GM12878 (cell line): ENCODE measurements around the gene TRAF3. TPM values are rescaled to one million over a fixed set of nuclear protein-coding genes. Genes with fewer than 3 reads are reported as not detected.

Experiments
- ATAC-seq: fragments of 200-7000 bp; cut with Tn5 transposase; 3 replicates; pipeline ENCODE4 v1.9.1; 2020; ENCODE audit warnings: mild to moderate bottlenecking, moderate library complexity
- BruUV-seq: library from RNA; stranded (reverse); fragments of 400-500 nt; replicated peaks from 2 replicates; lab custom pipeline; 2021; lab: Mats Ljungman, UMichigan
- CTCF ChIA-PET: fragments of 300-600 bp; sonication (Branson Sonifier 250); formaldehyde crosslinking; extraction: SDS; loops from one replicate; lab custom pipeline; 2021; ENCODE audit warnings: inconsistent platforms; lab: Yijun Ruan, JAX
- POLR2A ChIA-PET: fragments of 350-600 bp; formaldehyde crosslinking; extraction: SDS; loops from one replicate; lab custom pipeline; 2021; ENCODE audit warnings: inconsistent platforms; lab: Charles Lee
- RAD21 ChIA-PET: fragments of 300-600 bp; sonication (Branson Sonifier 250); formaldehyde crosslinking; loops from one replicate; lab custom pipeline; 2023; ENCODE audit warnings: antibody characterized with exemption; ENCODE audit not compliant: unreplicated experiment; lab: Charles Lee
- SMC1A ChIA-PET: fragments of 300-600 bp; sonication (Branson Sonifier 250); formaldehyde crosslinking; loops from one replicate; lab custom pipeline; 2023; ENCODE audit not compliant: unreplicated experiment, uncharacterized antibody; lab: Charles Lee
- DNase-seq: peaks from one replicate; pipeline ENCODE4 v3.0.0-alpha.2; 2011; ENCODE audit warnings: low read depth, low spot score
- FAIRE-seq: peaks from 3 replicates; lab custom pipeline; 2011; peaks lifted over from hg19 to GRCh38; lab: Jason Lieb, UNC
- H2AFZ ChIP-seq: 2 replicates; pipeline ENCODE4 v1.6.0; 2011; ENCODE audit warnings: low read depth, low read length, control low read depth; ENCODE audit not compliant: control insufficient read depth
- H3K27ac ChIP-seq: 2 replicates; pipeline ENCODE4 v1.5.1; 2011; ENCODE audit warnings: control low read depth; ENCODE audit not compliant: control insufficient read depth, insufficient read depth
- H3K27me3 ChIP-seq, 2 experiments: replicated peaks in 1 of 2; 2 replicates each; pipeline versions ENCODE4 v1.6.0 to v1.6.1; 2011; ENCODE audit warnings: low read length in 1 of 2; ENCODE audit not compliant: control insufficient read depth in 2 of 2, insufficient read depth in 2 of 2
- H3K36me3 ChIP-seq, 2 experiments: 2 replicates each; pipeline ENCODE4 v1.5.1; 2011; ENCODE audit warnings: low read length in 1 of 2; ENCODE audit not compliant: control insufficient read depth in 2 of 2, insufficient read depth in 2 of 2
- H3K4me1 ChIP-seq: 2 replicates; pipeline ENCODE4 v1.6.1; 2011; ENCODE audit warnings: mild to moderate bottlenecking, low read length, moderate library complexity, mixed read lengths; ENCODE audit not compliant: control insufficient read depth, insufficient read depth
- H3K4me2 ChIP-seq: 2 replicates; pipeline ENCODE4 v1.6.0; 2011; ENCODE audit warnings: control low read depth; ENCODE audit not compliant: control insufficient read depth, insufficient read depth
- H3K4me3 ChIP-seq: fragments of 200-600 bp; sonication (generic); 2 replicates; pipeline ENCODE4 v1.5.1; 2016
- H3K79me2 ChIP-seq: 2 replicates; pipeline ENCODE4 v1.6.0; 2011; ENCODE audit warnings: low read length; ENCODE audit not compliant: control insufficient read depth, insufficient read depth
- H3K9ac ChIP-seq: 2 replicates; pipeline ENCODE4 v1.8.0; 2011; ENCODE audit warnings: low read length, control low read depth, mixed read lengths; ENCODE audit not compliant: control insufficient read depth, insufficient read depth
- H3K9me3 ChIP-seq: replicated peaks from 3 replicates; pipeline ENCODE4 v1.5.1; 2011; ENCODE audit warnings: mild to moderate bottlenecking, low read length; ENCODE audit not compliant: control insufficient read depth, insufficient read depth
- H4K20me1 ChIP-seq: 2 replicates; pipeline ENCODE4 v1.6.0; 2011; ENCODE audit not compliant: control insufficient read depth, insufficient read depth
- FOXM1 ChIP-seq: IDR thresholded peaks from 2 replicates; pipeline ENCODE4 v1.6.1; 2012; ENCODE audit warnings: low read depth, mild to moderate bottlenecking, inconsistent platforms, low read length, moderate library complexity
- HDAC6 ChIP-seq: fragments of 200-600 bp; sonication (generic); IDR thresholded peaks from one replicate; pipeline ENCODE4 v1.8.0; 2017; ENCODE audit warnings: antibody characterized with exemption; ENCODE audit not compliant: unreplicated experiment
- KLF5 ChIP-seq: fragments of 450-650 bp; IDR thresholded peaks from 2 replicates; pipeline ENCODE4 v1.6.1; 2014; ENCODE audit warnings: mild to moderate bottlenecking; ENCODE audit not compliant: partially characterized antibody
- LARP7 ChIP-seq: fragments of 450-650 bp; IDR thresholded peaks from 2 replicates; pipeline ENCODE4 v1.6.1; 2017; ENCODE audit warnings: mild to moderate bottlenecking
- NR2C1 ChIP-seq: fragments of 450-650 bp; IDR thresholded peaks from 2 replicates; pipeline ENCODE4 v1.6.1; 2017; ENCODE audit warnings: antibody characterized with exemption, mild to moderate bottlenecking, moderate library complexity
- SMAD5 ChIP-seq: IDR thresholded peaks from 2 replicates; pipeline ENCODE4 v1.6.1; 2016; ENCODE audit warnings: antibody characterized with exemption, low read depth
- WGBS: methylation state at CpG from one replicate; pipeline ENCODE4 v1.1.6; 2016; ENCODE audit warnings: low lambda C conversion rate; ENCODE audit not compliant: insufficient replicate concordance, insufficient coverage; ENCODE audit errors: missing lambda C conversion rate; 5-methylcytosine and 5-hydroxymethylcytosine counted together
- in situ Hi-C: fragments of 300-500 bp; cut with MboI; formaldehyde crosslinking; loops from 9 replicates; pipeline ENCODE4 v1.14.3; 2018; ENCODE audit warnings: mixed read lengths
- intact Hi-C: fragments of 100-400 bp; cut with micrococcal nuclease; formaldehyde crosslinking; loops from one replicate; pipeline ENCODE4 v1.14.2; 2022; ENCODE audit not compliant: unreplicated experiment
- polyA plus RNA-seq, 11 experiments: library from polyadenylated mRNA; depleted of rRNA in 4 of 11; unstranded in 6 of 11; stranded (reverse) in 5 of 11; fragments of >200 nt; fragmentation: Nextera tagmentation in 4 of 11; fragmentation: Illumina TruSeq in 1 of 11; extraction: Ambion mirVana in 4 of 11; extraction: Trizol in 1 of 11; gene quantifications; 1 replicate in 1 of 11; 2 replicates in 10 of 11; pipeline versions ENCODE4 v1.2.1 to v1.2.3, GENCODE V29; 2011 to 2016; ENCODE audit warnings: inconsistent platforms in 2 of 11, missing spikeins in 2 of 11, low read depth in 1 of 11
- total RNA-seq, 4 experiments: library from RNA; depleted of rRNA in 3 of 4; stranded (reverse); fragments of >200 nt in 3 of 4; fragmentation: Illumina TruSeq in 1 of 4; extraction: Trizol in 1 of 4; gene quantifications; 2 replicates each; pipeline versions ENCODE4 v1.2.1 to v1.2.3, GENCODE V29; 2013 to 2021

TRAF3 gene
- total and polyA plus RNA-seq, 10 of the 15 experiments (the other 5 are each of a cell fraction or from before 2014, with no cell fraction given): 3.0 to 70.1 (median 36.5) TPM

GRCh38 chr14:102862154-102862773, 85.0 kb downstream of the TRAF3 start:
- Histone ChIP-seq H3K27ac (no peak overlapping the region), H3K36me3 (peaks cover 10 to 36% of the 10 kb centered on the region in 2 experiments), H3K4me1 (0 out of 2 replicates have a peak, but pooled peaks cover 5% of the 10 kb centered on the region), H3K9ac (no peak overlapping the region), H2AFZ (no peak overlapping the region), H3K9me3 (peaks cover 8% of the 10 kb centered on the region; the same call in 2 of the 3 replicates), H3K4me3 (no peak overlapping the region), H3K79me2 (peaks cover 80% of the 10 kb centered on the region), H4K20me1 (0 out of 2 replicates have a peak, but pooled peaks cover 4% of the 10 kb centered on the region), H3K4me2 (no peak overlapping the region), H3K27me3 (no peaks in the 10 kb centered on the region)
- ChIA-PET CTCF (interaction anchor here (0.6 kb wide), 1 partner anchor 450 kb away, joined by 3 read pairs; no protein-coding TSS in a partner anchor), RAD21 (interaction anchor here (0.7 to 1.3 kb wide), 3 partner anchors 9 to 76 kb away, joined by 3 read pairs; no protein-coding TSS in a partner anchor), POLR2A (no interaction called here), SMC1A (interaction anchor here (0.8 kb wide), 1 partner anchor 74 kb away, joined by 3 read pairs; no protein-coding TSS in a partner anchor)
- no peak for DNase-seq
- ATAC-seq: no peak
- no peak for FAIRE-seq
- intact Hi-C loops: no loop called here
- no TSS peak for BruUV-seq
- 80% methylated on average over 3 of the region's 3 CpGs for WGBS
- TF ChIP-seq FOXM1 (no peak), NR2C1 (no peak), HDAC6 (no peak), KLF5 (no peak), LARP7 (no peak)
- in situ Hi-C loops: no loop called here

- TF ChIP-seq SMAD5: no peak
- TF ChIP-seq, all 136 proteins: peak for 0
- Histone ChIP-seq H3K36me3 (peaks cover 11 to 28% of the 10 kb centered on the region in 2 experiments), H3K4me2 (no peak overlapping the region), H3K9ac (no peak overlapping the region), H3K27me3 (no peaks in the 10 kb centered on the region), H3K27ac (no peak overlapping the region), H4K20me1 (peaks cover 9% of the 10 kb centered on the region; the same call in 1 of the 2 replicates), H3K4me3 (no peak overlapping the region), H3K79me2 (peaks cover 82% of the 10 kb centered on the region), H2AFZ (no peak overlapping the region), H3K4me1 (peaks cover 8% of the 10 kb centered on the region), H3K9me3 (peaks cover 8% of the 10 kb centered on the region; the same call in 2 of the 3 replicates)
- ChIA-PET CTCF (no interaction called here), SMC1A (interaction anchor here (0.7 kb wide), 1 partner anchor 1205 kb away, joined by 3 read pairs; no protein-coding TSS in a partner anchor), POLR2A (no interaction called here), RAD21 (interaction anchor here (1.3 kb wide), 1 partner anchor 78 kb away, joined by 3 read pairs; no protein-coding TSS in a partner anchor)
- in situ Hi-C loops: no loop called here
- no TSS peak for BruUV-seq
- intact Hi-C loops: no loop called here
- FAIRE-seq (no peak), ATAC-seq (no peak), DNase-seq (no peak)
- 98% methylated on average over 3 of the region's 3 CpGs for WGBS
Measured at GRCh38 chr14:102863381-102863780, 86.1 kb downstream of the TRAF3 start.
